ENCODE results near the gene NAV1. TPM values are rescaled to one million over a fixed set of nuclear protein-coding genes. Genes with fewer than 3 reads are reported as not detected.

The NAV1 gene
- total RNA-seq, 2 donors from 2014 or later: 17.9 to 24.1 TPM

DNA sequence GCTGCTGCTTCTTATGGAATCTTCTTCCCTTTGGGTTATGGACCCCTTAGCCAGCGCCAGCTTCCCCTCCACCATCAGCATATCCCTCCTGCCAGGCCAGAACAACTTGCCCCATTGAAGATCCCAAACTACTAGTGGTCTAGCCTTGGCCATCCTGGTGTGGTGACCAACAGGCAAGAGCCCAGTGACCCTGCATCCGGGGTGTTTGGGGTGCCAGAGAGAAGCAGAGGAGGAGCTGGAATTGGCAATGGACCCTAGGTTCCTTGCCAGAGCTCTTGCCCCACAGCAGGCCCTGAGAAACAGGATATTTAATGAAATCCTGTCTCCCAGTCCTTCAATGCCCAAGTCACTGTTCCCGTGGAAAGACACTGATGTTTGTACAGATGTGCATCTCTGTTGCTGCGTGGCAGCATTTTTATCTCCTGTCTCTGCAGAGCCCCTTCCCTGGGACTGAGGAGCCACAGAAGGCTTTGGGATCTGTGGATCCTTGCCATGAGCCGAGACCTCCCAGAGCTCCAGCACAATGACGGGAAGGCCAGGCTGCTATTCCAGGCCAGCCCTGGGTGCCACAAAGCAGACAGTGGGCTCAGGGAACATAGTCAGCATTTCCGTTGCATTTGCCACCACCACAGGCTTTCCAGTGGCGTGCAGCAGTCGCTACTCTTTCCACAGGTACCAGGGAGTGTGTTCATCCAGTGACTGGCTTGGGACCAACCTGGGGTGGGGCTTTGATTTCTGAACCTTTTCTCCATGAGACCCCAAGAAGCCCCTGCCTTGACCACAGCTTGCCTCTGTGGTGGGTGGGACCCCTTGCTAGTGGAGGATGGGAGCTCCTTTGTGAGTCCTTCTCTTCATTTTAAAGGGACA is 21.6 kb downstream of the NAV1 start:
- intact Hi-C loops (cut with DNase I): no loop called here
- H3K27ac ChIP-seq: no peak overlapping the region

DNA sequence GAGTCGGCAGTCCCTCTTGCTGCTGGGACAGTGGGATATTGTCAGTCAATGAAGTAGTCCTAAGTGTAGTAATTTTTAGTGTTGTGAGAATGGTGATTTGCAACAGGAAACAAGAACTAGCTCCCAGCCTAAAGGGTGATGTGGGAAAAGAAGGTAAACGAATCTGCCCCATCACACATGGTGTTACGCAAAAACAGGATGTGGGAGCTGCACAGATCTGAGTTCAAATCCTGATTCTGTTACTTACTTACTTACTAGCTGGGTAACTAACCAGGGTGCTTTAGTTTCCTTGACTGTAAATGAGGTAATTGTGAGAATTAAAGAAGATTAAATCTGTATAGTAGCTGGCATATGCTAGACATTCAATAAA is 22.3 kb downstream of the NAV1 start:
- H3K27ac ChIP-seq: no peak overlapping the region
- H3K4me1 ChIP-seq: no peaks in the 10 kb centered on the region

More for the DNA sequence above, 21.6 kb downstream of the NAV1 start:
- Histone ChIP-seq H3K9me3 (no peaks in the 10 kb centered on the region), H3K27me3 (no peaks in the 10 kb centered on the region), H3K9ac (ENCODE audit: low read depth in 2 of 2, low read length in 2 of 2) (no peak overlapping the region), H3K4me3 (no peak overlapping the region), H3K4me1 (no peaks in the 10 kb centered on the region), H3K36me3 (no peaks in the 10 kb centered on the region)
- TF ChIP-seq, protein P1, sequence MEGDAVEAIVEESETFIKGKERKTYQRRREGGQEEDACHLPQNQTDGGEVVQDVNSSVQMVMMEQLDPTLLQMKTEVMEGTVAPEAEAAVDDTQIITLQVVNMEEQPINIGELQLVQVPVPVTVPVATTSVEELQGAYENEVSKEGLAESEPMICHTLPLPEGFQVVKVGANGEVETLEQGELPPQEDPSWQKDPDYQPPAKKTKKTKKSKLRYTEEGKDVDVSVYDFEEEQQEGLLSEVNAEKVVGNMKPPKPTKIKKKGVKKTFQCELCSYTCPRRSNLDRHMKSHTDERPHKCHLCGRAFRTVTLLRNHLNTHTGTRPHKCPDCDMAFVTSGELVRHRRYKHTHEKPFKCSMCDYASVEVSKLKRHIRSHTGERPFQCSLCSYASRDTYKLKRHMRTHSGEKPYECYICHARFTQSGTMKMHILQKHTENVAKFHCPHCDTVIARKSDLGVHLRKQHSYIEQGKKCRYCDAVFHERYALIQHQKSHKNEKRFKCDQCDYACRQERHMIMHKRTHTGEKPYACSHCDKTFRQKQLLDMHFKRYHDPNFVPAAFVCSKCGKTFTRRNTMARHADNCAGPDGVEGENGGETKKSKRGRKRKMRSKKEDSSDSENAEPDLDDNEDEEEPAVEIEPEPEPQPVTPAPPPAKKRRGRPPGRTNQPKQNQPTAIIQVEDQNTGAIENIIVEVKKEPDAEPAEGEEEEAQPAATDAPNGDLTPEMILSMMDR (IDR thresholded peaks at IDR 0.05): no peak
- no peak for DNase-seq

DNA sequence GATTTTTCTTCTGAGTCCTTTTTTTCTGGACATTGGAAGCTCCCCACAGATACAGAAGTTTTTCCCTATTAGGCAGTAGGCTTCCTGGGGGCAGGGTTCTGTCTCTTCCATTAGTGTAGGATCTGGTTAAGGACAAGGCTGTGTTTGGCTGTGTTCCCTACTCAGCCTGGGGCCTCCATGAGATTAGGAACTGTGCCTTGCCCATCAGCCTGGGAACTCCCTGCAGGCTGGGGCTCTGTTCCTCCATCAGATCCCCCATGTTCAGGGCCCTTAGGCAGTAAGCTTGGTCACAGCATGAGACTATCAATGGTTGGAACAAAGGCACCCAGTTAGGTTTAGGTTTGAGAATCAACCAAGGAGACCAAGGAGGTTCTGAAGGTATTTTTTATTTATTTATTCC is 22.7 kb downstream of the NAV1 start:
- no peaks in the 10 kb centered on the region for H3K36me3 ChIP-seq
- H3K27ac ChIP-seq: peak overlapping the region; percentile 55
- H3K4me1 ChIP-seq: no peaks in the 10 kb centered on the region
- no peak overlapping the region for H3K4me3 ChIP-seq
- no peaks in the 10 kb centered on the region for H3K27me3 ChIP-seq
- H3K9ac ChIP-seq (ENCODE audit: low read depth in 2 of 2, low read length in 2 of 2): no peak overlapping the region
- H3K9me3 ChIP-seq: no peaks in the 10 kb centered on the region
- intact Hi-C loops (cut with DNase I): no loop called here
- DNase-seq: no peak
- TF ChIP-seq, protein P1 (IDR thresholded peaks at IDR 0.05): no peak

More for the DNA sequence above, 22.3 kb downstream of the NAV1 start:
- H3K9ac ChIP-seq (ENCODE audit: low read depth in 2 of 2, low read length in 2 of 2): no peak overlapping the region
- H3K27me3 ChIP-seq: no peaks in the 10 kb centered on the region
- no peaks in the 10 kb centered on the region for H3K36me3 ChIP-seq
- TF ChIP-seq, protein P1 (IDR thresholded peaks at IDR 0.05): no peak
- intact Hi-C loops (cut with DNase I): no loop called here
- H3K9me3 ChIP-seq: no peaks in the 10 kb centered on the region
- no peak for DNase-seq
- no peak overlapping the region for H3K4me3 ChIP-seq

DNA sequence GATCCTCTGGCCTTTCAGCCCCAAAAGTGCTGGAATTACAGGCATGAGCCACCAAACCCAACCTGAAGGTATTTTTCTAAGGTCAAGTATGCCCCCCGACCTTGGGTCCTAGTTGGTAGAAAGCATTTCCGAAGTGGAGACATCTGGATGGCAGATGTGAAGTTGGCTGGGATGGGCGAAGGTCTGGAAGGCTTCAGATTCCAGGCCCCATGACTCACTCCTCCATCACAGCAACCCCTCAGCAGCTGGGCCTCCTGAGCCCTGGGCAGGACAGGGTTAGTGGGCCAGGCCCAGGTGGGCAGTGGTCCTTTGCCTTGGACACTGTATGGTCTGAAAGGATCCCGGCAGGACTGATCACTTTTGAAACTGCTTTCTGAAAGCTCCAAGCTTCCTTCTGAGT is 23.3 kb downstream of the NAV1 start:
- H3K4me1 ChIP-seq: no peaks in the 10 kb centered on the region
- DNase-seq: no peak
- intact Hi-C loops (cut with DNase I): no loop called here

DNA sequence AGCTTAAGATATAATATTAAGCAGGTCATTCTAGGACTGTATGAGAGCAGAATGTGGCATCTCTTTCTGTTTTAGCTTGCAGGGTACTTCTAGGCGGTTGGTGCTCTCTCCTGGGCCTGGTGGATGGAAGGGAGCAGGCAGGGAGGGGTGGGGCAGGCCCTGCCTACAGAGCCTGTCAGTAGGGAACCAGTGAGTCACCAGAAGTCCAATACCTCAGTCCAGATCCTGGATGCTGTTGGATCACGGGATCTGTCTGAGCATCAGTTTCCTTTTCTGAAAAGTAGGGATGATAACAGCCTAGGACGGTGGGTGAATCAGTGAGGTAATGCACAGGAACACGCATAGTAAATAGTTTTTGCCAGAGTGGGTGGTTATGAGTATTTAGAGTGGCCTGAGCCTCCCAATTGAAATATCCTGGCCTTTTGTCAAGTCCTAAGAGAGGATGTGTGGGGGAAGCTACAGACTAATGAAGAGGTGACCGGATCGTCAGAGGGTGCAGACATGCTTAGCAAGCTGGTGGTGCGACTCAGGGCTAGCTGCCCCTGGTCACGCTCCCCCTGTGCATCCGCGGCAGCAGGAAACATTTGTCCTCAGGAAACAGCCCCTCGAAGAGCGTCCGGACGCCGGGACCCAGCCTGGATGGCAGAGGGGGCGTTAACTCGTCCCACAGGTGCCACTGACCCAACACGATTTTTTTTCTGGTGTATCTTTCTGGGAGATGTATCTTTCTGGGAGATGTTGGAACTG is 23.9 kb downstream of the NAV1 start:
- peak overlapping the region; percentile 55 for H3K27ac ChIP-seq
- peak overlapping the region in 1 of 2 donors; percentile 35 for H3K9ac ChIP-seq (ENCODE audit: low read depth in 2 of 2, low read length in 2 of 2)
- H3K4me3 ChIP-seq: no peak overlapping the region
- DNase-seq: no peak
- TF ChIP-seq, protein P1 (IDR thresholded peaks at IDR 0.05): no peak
- H3K36me3 ChIP-seq: no peaks in the 10 kb centered on the region
- intact Hi-C loops (cut with DNase I): no loop called here
- no peaks in the 10 kb centered on the region for H3K27me3 ChIP-seq
- no peaks in the 10 kb centered on the region for H3K9me3 ChIP-seq
- H3K4me1 ChIP-seq: no peaks in the 10 kb centered on the region

More for the DNA sequence above, 23.3 kb downstream of the NAV1 start:
- H3K27me3 ChIP-seq: no peaks in the 10 kb centered on the region
- H3K4me3 ChIP-seq: no peak overlapping the region
- no peaks in the 10 kb centered on the region for H3K9me3 ChIP-seq
- no peak overlapping the region for H3K9ac ChIP-seq (ENCODE audit: low read depth in 2 of 2, low read length in 2 of 2)
- H3K36me3 ChIP-seq: no peaks in the 10 kb centered on the region
- H3K27ac ChIP-seq: peak overlapping the region; percentile 55
- TF ChIP-seq, protein P1 (IDR thresholded peaks at IDR 0.05): no peak

All from colonic mucosa (tissue), 4 donors.